ENCODE data around the gene SSH3. TPM values are rescaled to one million over a fixed set of nuclear protein-coding genes. Genes with fewer than 3 reads are reported as not detected.
A peak's percentile ranks its signal among the peaks of the same experiment; 100 is the strongest.

SSH3 gene
- total RNA-seq, 1 donor from 2014 or later = 20.1 TPM

DNA sequence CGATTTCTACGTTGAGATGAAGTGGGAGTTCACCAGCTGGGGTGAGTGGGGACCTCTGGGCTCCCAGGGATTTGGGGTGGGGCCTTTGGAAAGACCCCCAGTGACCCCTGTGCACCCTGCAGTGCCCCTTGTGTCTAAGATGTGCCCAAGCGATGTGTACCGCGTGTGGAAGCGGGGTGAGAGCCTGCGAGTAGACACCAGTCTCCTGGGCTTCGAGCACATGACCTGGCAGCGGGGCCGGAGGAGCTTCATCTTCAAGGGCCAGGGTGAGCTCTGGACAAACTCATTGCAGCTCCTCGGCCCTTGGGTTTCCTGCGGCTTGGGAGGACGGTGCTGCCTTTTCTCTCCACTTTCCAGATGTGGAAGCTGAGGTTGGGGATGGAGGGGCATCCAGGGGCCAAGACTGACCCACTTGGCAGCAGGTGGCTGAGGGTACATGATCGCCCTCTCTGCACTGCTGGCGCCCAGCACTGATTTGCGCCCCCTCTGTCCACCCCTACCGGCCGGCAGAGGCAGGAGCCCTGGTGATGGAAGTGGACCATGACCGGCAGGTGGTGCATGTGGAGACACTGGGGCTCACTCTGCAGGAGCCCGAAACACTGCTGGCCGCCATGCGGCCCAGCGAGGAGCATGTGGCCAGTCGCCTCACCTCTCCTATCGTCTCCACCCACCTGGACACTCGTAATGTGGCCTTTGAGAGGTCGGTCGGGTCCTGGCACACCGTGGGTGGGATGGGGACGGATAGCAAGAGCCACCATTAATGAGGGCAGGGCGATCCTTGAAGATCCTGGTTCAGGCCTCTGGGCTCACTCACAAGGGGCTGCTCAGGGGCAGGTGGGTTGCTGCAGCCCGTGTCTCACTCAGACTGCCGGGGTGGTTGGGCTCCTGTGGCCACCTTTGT lies 11.6 kb upstream of the SSH3 start:
- no peak overlapping the region for H3K27ac Mint-ChIP-seq (ENCODE audit: unreplicated experiment)
- H3K79me2 ChIP-seq (ENCODE audit: insufficient read depth, low read length) = peaks cover 58% of the 10 kb centered on the region
- no peak for TF ChIP-seq CTCF (IDR thresholded peaks at IDR 0.05; ENCODE audit: insufficient read depth, low read depth, low read length)
- H2AFZ ChIP-seq (ENCODE audit: low read depth, low read length) = no peak overlapping the region
- no peak overlapping the region for H3K4me3 Mint-ChIP-seq (ENCODE audit: unreplicated experiment)
- no peaks in the 10 kb centered on the region for H3K27me3 ChIP-seq (ENCODE audit: insufficient read depth, low read length)
- H3K4me1 ChIP-seq (ENCODE audit: insufficient read depth, low read length) = peaks cover 37% of the 10 kb centered on the region
- H3K4me3 ChIP-seq (ENCODE audit: insufficient read depth, low read depth, low read length) = no peak overlapping the region
- no peaks in the 10 kb centered on the region for H3K27me3 Mint-ChIP-seq (ENCODE audit: low read depth, unreplicated experiment)
- peaks cover 24% of the 10 kb centered on the region for H3K36me3 ChIP-seq (ENCODE audit: insufficient read depth, low read length)
- DNase-seq (ENCODE audit: low read depth) = no peak
- H3K9ac ChIP-seq (ENCODE audit: low read length) = no peak overlapping the region
- peaks cover 9% of the 10 kb centered on the region for H3K9me3 Mint-ChIP-seq (ENCODE audit: unreplicated experiment)
- H4K20me1 ChIP-seq (ENCODE audit: insufficient read depth, low read length) = peaks cover 41% of the 10 kb centered on the region
- FAIRE-seq = no peak
- H3K9me3 ChIP-seq (ENCODE audit: insufficient read depth, low read depth, low read length) = peaks cover 3% of the 10 kb centered on the region
- peaks cover 17% of the 10 kb centered on the region for H3K4me1 Mint-ChIP-seq (ENCODE audit: low read depth, unreplicated experiment)
- H3K36me3 Mint-ChIP-seq (ENCODE audit: low read depth, unreplicated experiment) = peaks cover 37% of the 10 kb centered on the region
- no peak overlapping the region for H3K27ac ChIP-seq (ENCODE audit: low read depth, low read length)
- H3K4me2 ChIP-seq (ENCODE audit: low read length) = peak overlapping the region; percentile 45

DNA sequence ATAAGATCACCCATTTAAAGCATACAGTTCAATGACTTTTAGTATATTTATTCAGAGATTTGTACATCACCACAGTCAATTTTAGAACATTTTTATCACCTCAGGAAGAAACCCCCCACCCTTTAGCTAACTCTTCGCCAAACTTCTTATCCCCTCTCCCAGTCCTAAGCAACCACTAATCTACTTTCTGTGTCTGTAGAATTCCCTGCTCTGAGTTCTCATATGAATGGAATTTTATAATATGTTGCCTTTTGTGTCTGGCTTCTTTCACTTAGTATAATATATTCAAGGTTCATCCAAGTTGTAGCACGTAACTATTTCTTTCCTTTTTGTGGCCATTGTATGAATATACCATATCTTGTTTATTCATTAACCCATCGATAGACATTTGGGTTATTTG lies 10.7 kb upstream of the SSH3 start:
- DNase-seq (ENCODE audit: low read depth) = no peak
- Histone ChIP-seq H2AFZ (ENCODE audit: low read depth, low read length) (no peak overlapping the region), H3K9me3 (ENCODE audit: insufficient read depth, low read depth, low read length) (peaks cover 3% of the 10 kb centered on the region), H3K4me2 (ENCODE audit: low read length) (peak overlapping the region; percentile 45), H4K20me1 (ENCODE audit: insufficient read depth, low read length) (peaks cover 41% of the 10 kb centered on the region), H3K79me2 (ENCODE audit: insufficient read depth, low read length) (peaks cover 62% of the 10 kb centered on the region), H3K36me3 (ENCODE audit: insufficient read depth, low read length) (peaks cover 24% of the 10 kb centered on the region), H3K9ac (ENCODE audit: low read length) (no peak overlapping the region), H3K4me1 (ENCODE audit: insufficient read depth, low read length) (peaks cover 34% of the 10 kb centered on the region), H3K27me3 (ENCODE audit: insufficient read depth, low read length) (no peaks in the 10 kb centered on the region), H3K27ac (ENCODE audit: low read depth, low read length) (peak overlapping the region; percentile 25), H3K4me3 (ENCODE audit: insufficient read depth, low read depth, low read length) (no peak overlapping the region)
- Mint-ChIP-seq H3K36me3 (ENCODE audit: low read depth, unreplicated experiment) (peaks cover 38% of the 10 kb centered on the region), H3K4me1 (ENCODE audit: low read depth, unreplicated experiment) (peaks cover 10% of the 10 kb centered on the region), H3K27me3 (ENCODE audit: low read depth, unreplicated experiment) (no peaks in the 10 kb centered on the region), H3K9me3 (ENCODE audit: unreplicated experiment) (peaks cover 9% of the 10 kb centered on the region), H3K27ac (ENCODE audit: unreplicated experiment) (no peak overlapping the region), H3K4me3 (ENCODE audit: unreplicated experiment) (peak overlapping the region; percentile 51)
- FAIRE-seq = no peak
- no peak for TF ChIP-seq CTCF (IDR thresholded peaks at IDR 0.05; ENCODE audit: insufficient read depth, low read depth, low read length)
- TF ChIP-seq EZH2 (IDR thresholded peaks at IDR 0.05; ENCODE audit: insufficient read depth, low read length) = no peak

DNA sequence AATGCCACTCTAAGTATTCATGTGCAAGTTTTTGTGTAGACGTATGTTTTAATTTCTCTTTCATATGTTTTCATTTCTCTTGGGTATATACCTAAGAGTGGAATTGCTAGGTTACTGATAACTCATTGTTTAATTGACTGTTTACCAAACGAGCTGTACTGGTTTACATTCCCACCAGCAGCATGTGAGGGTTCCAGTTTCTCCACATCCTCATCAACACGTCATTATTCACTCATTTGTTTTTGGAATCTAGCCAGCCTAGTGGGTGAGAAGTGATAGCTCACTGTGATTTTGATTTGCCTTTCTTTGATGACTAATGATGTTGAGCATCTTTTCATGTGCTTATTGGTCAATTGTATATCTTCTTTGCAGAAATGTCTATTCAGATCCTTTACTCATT lies 10.2 kb upstream of the SSH3 start:
- H3K27ac Mint-ChIP-seq (ENCODE audit: unreplicated experiment) = no peak overlapping the region
- peaks cover 45% of the 10 kb centered on the region for H4K20me1 ChIP-seq (ENCODE audit: insufficient read depth, low read length)
- no peaks in the 10 kb centered on the region for H3K27me3 Mint-ChIP-seq (ENCODE audit: low read depth, unreplicated experiment)
- H3K27me3 ChIP-seq (ENCODE audit: insufficient read depth, low read length) = no peaks in the 10 kb centered on the region
- peaks cover 36% of the 10 kb centered on the region for H3K36me3 Mint-ChIP-seq (ENCODE audit: low read depth, unreplicated experiment)
- peaks cover 7% of the 10 kb centered on the region for H3K4me1 Mint-ChIP-seq (ENCODE audit: low read depth, unreplicated experiment)
- H3K9me3 Mint-ChIP-seq (ENCODE audit: unreplicated experiment) = peaks cover 9% of the 10 kb centered on the region
- H3K36me3 ChIP-seq (ENCODE audit: insufficient read depth, low read length) = peaks cover 24% of the 10 kb centered on the region
- DNase-seq (ENCODE audit: low read depth) (peak; percentile 58), FAIRE-seq (no peak)
- H3K4me3 Mint-ChIP-seq (ENCODE audit: unreplicated experiment) = no peak overlapping the region
- H3K4me2 ChIP-seq (ENCODE audit: low read length) = peak overlapping the region; percentile 45
- H3K27ac ChIP-seq (ENCODE audit: low read depth, low read length) = peak overlapping the region; percentile 25
- no peak overlapping the region for H3K9ac ChIP-seq (ENCODE audit: low read length)
- H3K9me3 ChIP-seq (ENCODE audit: insufficient read depth, low read depth, low read length) = peaks cover 3% of the 10 kb centered on the region
- H3K4me3 ChIP-seq (ENCODE audit: insufficient read depth, low read depth, low read length) = no peak overlapping the region
- H3K4me1 ChIP-seq (ENCODE audit: insufficient read depth, low read length) = peaks cover 30% of the 10 kb centered on the region
- H3K79me2 ChIP-seq (ENCODE audit: insufficient read depth, low read length) = peaks cover 62% of the 10 kb centered on the region
- no peak overlapping the region for H2AFZ ChIP-seq (ENCODE audit: low read depth, low read length)
- TF ChIP-seq EZH2 (IDR thresholded peaks at IDR 0.05; ENCODE audit: insufficient read depth, low read length) (no peak), CTCF (IDR thresholded peaks at IDR 0.05; ENCODE audit: insufficient read depth, low read depth, low read length) (no peak)
